HG02943 (cell line): Measurements from ENCODE around the gene TNFSF13.

Source experiments
- ATAC-seq: cut with Tn5 transposase; IDR thresholded peaks from one replicate; pipeline ENCODE4 v1.9.1; 2021; ENCODE audit warnings: mild to moderate bottlenecking, low read depth, moderate library complexity; ENCODE audit not compliant: unreplicated experiment

TNFSF13 gene

GRCh38 chr17:7550344-7550743 is 8.2 kb upstream of the TNFSF13 start:
- no peak for ATAC-seq

- ATAC-seq = no peak
Observed at GRCh38 chr17:7551396-7551795, 7.2 kb upstream of the TNFSF13 start.

- ATAC-seq = no peak
Observed at GRCh38 chr17:7552621-7553051, 5.9 kb upstream of the TNFSF13 start.

- ATAC-seq = no peak
Observed at GRCh38 chr17:7553356-7553755, 5.2 kb upstream of the TNFSF13 start.

GRCh38 chr17:7555320-7555948 is 3.1 kb upstream of the TNFSF13 start:
- no peak for ATAC-seq

GRCh38 chr17:7556627-7557026 is 1.9 kb upstream of the TNFSF13 start:
- ATAC-seq = no peak

GRCh38 chr17:7557147-7557764 is 1.3 kb upstream of the TNFSF13 start:
- no peak for ATAC-seq

- no peak for ATAC-seq
Observed at GRCh38 chr17:7557775-7558543, 591 bp upstream of the TNFSF13 start.

- ATAC-seq = no peak
Observed at GRCh38 chr17:7559320-7560171, 996 bp downstream of the TNFSF13 start.

GRCh38 chr17:7560172-7561027 is 1.9 kb downstream of the TNFSF13 start:
- no peak for ATAC-seq

GRCh38 chr17:7561028-7561575 is 2.6 kb downstream of the TNFSF13 start:
- ATAC-seq = peak; percentile 61

- peak; percentile 44 for ATAC-seq
Observed at GRCh38 chr17:7561589-7562207, 3.1 kb downstream of the TNFSF13 start, which contains the start of gene SENP3. SENP3 (plus strand) TSS chr17:7561919; CDS start chr17:7563077, 1,158 bp downstream.

GRCh38 chr17:7562208-7562605 is 3.7 kb downstream of the TNFSF13 start:
- ATAC-seq = peak; percentile 10

GRCh38 chr17:7563115-7563869 is 4.7 kb downstream of the TNFSF13 start:
- no peak for ATAC-seq

- no peak for ATAC-seq
Observed at GRCh38 chr17:7569571-7569970, 11.0 kb downstream of the TNFSF13 start.

- no peak for ATAC-seq
Observed at GRCh38 chr17:7570351-7570750, 11.8 kb downstream of the TNFSF13 start.

- ATAC-seq = no peak
Observed at GRCh38 chr17:7572338-7572587, 13.7 kb downstream of the TNFSF13 start.

GRCh38 chr17:7572588-7573323 is 14.2 kb downstream of the TNFSF13 start:
- peak; percentile 81 for ATAC-seq
